KMS-11 (cell line): ENCODE measurements around the gene SGSM1.

Experiments
- H2AFZ ChIP-seq: fragments of 200-600 bp; sonication (generic); 2 replicates; pipeline ENCODE4 v1.6.1; 2016; ENCODE audit warnings: antibody characterized with exemption, mixed run types, low read depth
- H3K27ac ChIP-seq: fragments of 200-600 bp; sonication (generic); 2 replicates; pipeline ENCODE4 v1.6.1; 2016; ENCODE audit warnings: mild to moderate bottlenecking, mixed run types
- H3K27me3 ChIP-seq: fragments of 200-600 bp; sonication (generic); 2 replicates; pipeline ENCODE4 v1.6.1; 2017; ENCODE audit warnings: mild to moderate bottlenecking, low read depth, mixed run types, moderate library complexity; ENCODE audit not compliant: insufficient read depth
- H3K36me3 ChIP-seq: fragments of 200-600 bp; sonication (generic); 2 replicates; pipeline ENCODE4 v1.6.1; 2017; ENCODE audit warnings: mild to moderate bottlenecking, mixed run types; ENCODE audit not compliant: insufficient read depth
- H3K4me1 ChIP-seq: fragments of 200-600 bp; sonication (generic); 2 replicates; pipeline ENCODE4 v1.6.1; 2016; ENCODE audit warnings: mild to moderate bottlenecking, low read depth, mixed run types; ENCODE audit not compliant: poor library complexity, severe bottlenecking
- H3K4me2 ChIP-seq: fragments of 200-600 bp; sonication (generic); 2 replicates; pipeline ENCODE4 v1.7.0; 2016; ENCODE audit warnings: mild to moderate bottlenecking, mixed run types
- H3K4me3 ChIP-seq: fragments of 200-600 bp; sonication (generic); IDR thresholded peaks from 2 replicates; pipeline ENCODE4 v1.6.1; 2017; ENCODE audit warnings: low read depth, low read length, mixed read lengths; ENCODE audit not compliant: insufficient read depth
- H3K79me2 ChIP-seq: fragments of 200-600 bp; sonication (generic); 2 replicates; pipeline ENCODE4 v1.6.1; 2016; ENCODE audit warnings: low read depth, mixed run types; ENCODE audit not compliant: insufficient read depth
- H3K9ac ChIP-seq: fragments of 200-600 bp; sonication (generic); 2 replicates; pipeline ENCODE4 v1.6.1; 2016; ENCODE audit warnings: mild to moderate bottlenecking, mixed run types
- H4K20me1 ChIP-seq: fragments of 200-600 bp; sonication (generic); 2 replicates; pipeline ENCODE4 v1.6.1; 2016; ENCODE audit warnings: mild to moderate bottlenecking, mixed run types; ENCODE audit not compliant: insufficient read depth
- TF ChIP-seq, protein P1 (sequence below): fragments of 200-600 bp; sonication (generic); conservative IDR thresholded peaks from 2 replicates; pipeline ENCODE4 v1.6.1; 2017; ENCODE audit warnings: low read depth, mild to moderate bottlenecking, antibody characterized with exemption, low read length, moderate library complexity, mixed read lengths

Gene SGSM1

DNA sequence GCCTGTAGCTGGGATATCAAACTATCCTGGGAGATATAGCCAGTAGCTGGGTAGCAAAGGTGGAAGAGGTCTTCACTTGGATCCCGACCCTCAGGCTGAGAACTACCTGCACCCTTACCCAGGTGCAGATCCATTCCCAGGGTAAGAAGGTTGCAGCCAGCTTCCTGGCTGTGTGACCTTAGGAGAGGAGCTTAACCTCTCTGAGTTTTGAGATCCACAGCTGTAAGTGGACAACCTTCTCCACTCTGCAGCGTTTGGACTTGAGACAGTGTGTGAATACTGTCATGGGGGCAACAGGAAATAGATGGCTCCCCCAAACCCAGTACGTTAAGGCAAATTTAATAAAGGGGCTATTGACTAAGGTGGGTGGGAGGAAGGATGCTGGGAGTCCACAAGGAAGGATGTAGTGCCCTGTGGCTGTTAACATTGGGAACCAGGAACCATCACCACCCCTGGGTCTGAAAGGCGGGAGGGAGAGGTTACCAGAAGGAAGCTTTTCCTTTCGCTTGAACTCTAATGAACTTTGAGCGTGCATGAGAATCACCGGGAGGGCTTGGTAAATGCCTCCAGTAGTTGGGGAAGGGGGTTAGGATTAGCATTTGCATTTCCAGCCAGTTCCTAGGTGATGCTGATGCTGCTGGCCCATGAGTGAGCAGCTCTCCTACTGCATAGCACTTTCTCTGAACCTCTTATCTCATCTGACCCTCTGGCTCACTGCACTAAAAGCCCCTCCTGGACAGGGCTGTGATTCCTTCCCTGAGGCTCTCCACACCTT is 24.4 kb downstream of the SGSM1 start:
- Histone ChIP-seq H3K4me3 (no peak overlapping the region), H3K79me2 (no peaks in the 10 kb centered on the region), H3K9ac (no peak overlapping the region), H4K20me1 (no peaks in the 10 kb centered on the region), H3K27me3 (no peaks in the 10 kb centered on the region), H3K4me1 (no peaks in the 10 kb centered on the region), H3K36me3 (no peaks in the 10 kb centered on the region), H3K4me2 (no peak overlapping the region), H3K27ac (no peak overlapping the region), H2AFZ (no peak overlapping the region)
- TF ChIP-seq, protein P1, sequence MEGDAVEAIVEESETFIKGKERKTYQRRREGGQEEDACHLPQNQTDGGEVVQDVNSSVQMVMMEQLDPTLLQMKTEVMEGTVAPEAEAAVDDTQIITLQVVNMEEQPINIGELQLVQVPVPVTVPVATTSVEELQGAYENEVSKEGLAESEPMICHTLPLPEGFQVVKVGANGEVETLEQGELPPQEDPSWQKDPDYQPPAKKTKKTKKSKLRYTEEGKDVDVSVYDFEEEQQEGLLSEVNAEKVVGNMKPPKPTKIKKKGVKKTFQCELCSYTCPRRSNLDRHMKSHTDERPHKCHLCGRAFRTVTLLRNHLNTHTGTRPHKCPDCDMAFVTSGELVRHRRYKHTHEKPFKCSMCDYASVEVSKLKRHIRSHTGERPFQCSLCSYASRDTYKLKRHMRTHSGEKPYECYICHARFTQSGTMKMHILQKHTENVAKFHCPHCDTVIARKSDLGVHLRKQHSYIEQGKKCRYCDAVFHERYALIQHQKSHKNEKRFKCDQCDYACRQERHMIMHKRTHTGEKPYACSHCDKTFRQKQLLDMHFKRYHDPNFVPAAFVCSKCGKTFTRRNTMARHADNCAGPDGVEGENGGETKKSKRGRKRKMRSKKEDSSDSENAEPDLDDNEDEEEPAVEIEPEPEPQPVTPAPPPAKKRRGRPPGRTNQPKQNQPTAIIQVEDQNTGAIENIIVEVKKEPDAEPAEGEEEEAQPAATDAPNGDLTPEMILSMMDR: no peak

DNA sequence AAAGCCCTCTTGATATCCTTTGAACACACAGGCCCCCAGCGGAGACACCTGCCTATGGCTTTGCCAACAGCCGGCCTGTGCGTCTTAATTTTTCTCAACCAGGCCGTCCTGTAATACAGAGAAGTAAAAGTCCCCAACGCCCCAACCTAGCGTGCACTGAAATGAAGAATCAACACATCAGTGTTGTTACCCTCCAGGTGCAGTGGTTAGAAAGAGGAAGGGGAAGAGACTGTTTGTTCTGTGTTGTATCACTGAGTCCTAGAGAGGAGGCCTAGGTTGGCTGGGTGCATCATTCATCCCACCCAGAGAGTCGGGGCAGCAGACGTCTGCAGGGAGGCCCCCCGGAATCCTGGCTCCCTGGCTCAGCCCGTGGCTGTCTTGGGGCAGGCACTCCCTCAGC is 25.7 kb downstream of the SGSM1 start:
- no peaks in the 10 kb centered on the region for H3K36me3 ChIP-seq
- H3K4me2 ChIP-seq: no peak overlapping the region
- H3K4me1 ChIP-seq: no peaks in the 10 kb centered on the region
- no peak overlapping the region for H3K9ac ChIP-seq
- H3K4me3 ChIP-seq: no peak overlapping the region
- H2AFZ ChIP-seq: no peak overlapping the region
- no peaks in the 10 kb centered on the region for H3K27me3 ChIP-seq
- TF ChIP-seq, protein P1: no peak
- H3K79me2 ChIP-seq: no peaks in the 10 kb centered on the region
- H4K20me1 ChIP-seq: no peaks in the 10 kb centered on the region
- H3K27ac ChIP-seq: no peak overlapping the region

DNA sequence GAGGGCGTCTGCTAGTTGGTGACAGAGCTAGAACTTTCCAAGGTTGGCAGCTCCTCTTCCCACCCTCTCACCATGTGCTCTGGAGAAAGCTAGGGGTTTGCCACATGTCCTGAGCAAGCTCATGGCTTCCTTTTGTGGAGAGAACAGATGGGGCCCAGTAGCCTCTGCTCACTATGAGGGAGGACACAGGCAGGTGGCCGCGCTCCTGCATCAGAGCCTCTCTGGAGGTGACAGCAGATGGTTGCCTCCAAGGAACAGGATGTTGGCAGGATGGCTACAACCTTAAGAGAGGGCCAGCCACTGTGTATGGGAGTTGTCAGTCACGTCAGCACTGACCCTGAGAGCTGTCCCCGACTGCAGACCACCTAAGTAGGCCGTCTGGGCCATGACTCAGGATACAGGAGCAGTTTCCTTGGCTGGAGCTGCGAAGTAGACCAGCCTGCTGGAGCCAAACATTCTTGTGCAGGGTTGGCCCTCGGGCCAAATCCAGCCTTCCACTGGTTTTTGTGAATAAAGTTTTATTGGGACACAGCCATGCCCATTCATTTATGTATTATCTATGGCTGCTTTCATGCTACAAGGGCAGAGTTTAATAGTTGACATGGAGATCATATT is 28.0 kb downstream of the SGSM1 start:
- H4K20me1 ChIP-seq: no peaks in the 10 kb centered on the region
- H3K79me2 ChIP-seq: no peaks in the 10 kb centered on the region
- no peaks in the 10 kb centered on the region for H3K4me1 ChIP-seq
- H3K36me3 ChIP-seq: no peaks in the 10 kb centered on the region
- no peak overlapping the region for H3K9ac ChIP-seq
- no peaks in the 10 kb centered on the region for H3K27me3 ChIP-seq
- TF ChIP-seq, protein P1: no peak
- H3K4me3 ChIP-seq: no peak overlapping the region
- no peak overlapping the region for H3K4me2 ChIP-seq
- no peak overlapping the region for H3K27ac ChIP-seq
- H2AFZ ChIP-seq: no peak overlapping the region

DNA sequence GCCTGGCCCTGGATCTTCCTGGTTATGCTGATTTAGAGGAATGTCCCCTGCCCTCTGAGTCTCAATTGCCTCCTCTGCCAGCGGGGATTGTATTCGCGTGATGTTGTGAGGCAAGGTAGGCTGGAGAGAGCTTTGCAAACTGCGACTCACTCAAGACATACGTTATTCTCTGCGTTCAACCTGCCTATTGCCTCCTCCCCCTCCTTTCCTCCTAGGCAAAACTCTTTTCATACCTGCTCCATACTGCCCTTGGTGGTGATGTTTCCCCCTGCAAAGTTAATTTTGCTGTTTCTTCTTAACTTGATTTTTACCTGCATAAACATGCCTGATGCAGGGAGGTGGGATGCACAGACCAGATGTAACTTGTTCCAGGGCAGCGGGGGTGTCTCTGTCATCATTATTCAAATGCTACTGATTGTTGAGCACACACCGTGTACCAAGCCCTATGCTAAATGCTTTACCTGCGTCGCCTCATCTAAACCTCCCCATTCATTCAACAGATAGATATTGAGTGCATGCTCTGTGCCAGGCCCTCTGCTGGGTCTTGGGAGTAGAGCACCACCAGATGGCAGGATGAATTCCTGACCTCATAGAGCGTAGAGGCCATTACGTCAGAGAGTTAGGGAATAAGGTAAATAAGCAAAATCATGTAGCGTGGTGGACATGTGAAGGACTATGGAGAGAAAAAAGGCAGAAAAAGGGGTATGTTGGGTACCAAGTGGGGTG is 29.0 kb downstream of the SGSM1 start:
- no peak overlapping the region for H3K9ac ChIP-seq
- H3K4me1 ChIP-seq: no peaks in the 10 kb centered on the region
- TF ChIP-seq, protein P1: peak; percentile 40
- H3K36me3 ChIP-seq: no peaks in the 10 kb centered on the region
- H3K4me3 ChIP-seq: no peak overlapping the region
- no peak overlapping the region for H3K4me2 ChIP-seq
- H3K27me3 ChIP-seq: no peaks in the 10 kb centered on the region
- no peaks in the 10 kb centered on the region for H3K79me2 ChIP-seq
- no peak overlapping the region for H3K27ac ChIP-seq
- H2AFZ ChIP-seq: no peak overlapping the region
- H4K20me1 ChIP-seq: no peaks in the 10 kb centered on the region
